ENCODE data around the gene TBP.
"Not testable (repeated sequence)": the region's sequence is repeated elsewhere in the genome, so short reads cannot be mapped to it uniquely, and the experiment has no call there.

TBP gene

GRCh38 chr6:170554013-170554795 lies at the start of gene TBP:
Gene TBP, plus strand, starts transcription at chr6:170554369. Its CDS starts 2,661 bp downstream, at chr6:170557030.
- peak; percentile 98 for DNase-seq

- no peak for DNase-seq
Measured at GRCh38 chr6:170504479-170504878, 49.7 kb upstream of the TBP start.

GRCh38 chr6:170505306-170505705 lies 48.9 kb upstream of the TBP start:
- no peak for DNase-seq

GRCh38 chr6:170506446-170506845 lies 47.7 kb upstream of the TBP start:
- DNase-seq = no peak

- not testable (repeated sequence) for DNase-seq
Measured at GRCh38 chr6:170507728-170508127, 46.4 kb upstream of the TBP start.

- DNase-seq = not testable (repeated sequence)
Measured at GRCh38 chr6:170508275-170508674, 45.9 kb upstream of the TBP start.

- DNase-seq = not testable (repeated sequence)
Measured at GRCh38 chr6:170508892-170509722, 45.1 kb upstream of the TBP start.

GRCh38 chr6:170509723-170510018 lies 44.5 kb upstream of the TBP start:
- DNase-seq = no peak

GRCh38 chr6:170510631-170511030 lies 43.5 kb upstream of the TBP start:
- no peak for DNase-seq

GRCh38 chr6:170512249-170512648 lies 41.9 kb upstream of the TBP start:
- no peak for DNase-seq

GRCh38 chr6:170514908-170515307 lies 39.3 kb upstream of the TBP start:
- no peak for DNase-seq

GRCh38 chr6:170516783-170517616 lies 37.2 kb upstream of the TBP start:
- peak; percentile 43 for DNase-seq

GRCh38 chr6:170522565-170523183 lies 31.5 kb upstream of the TBP start:
- DNase-seq = no peak

- no peak for DNase-seq
Measured at GRCh38 chr6:170523256-170524171, 30.7 kb upstream of the TBP start.

GRCh38 chr6:170524172-170524502 lies 30.0 kb upstream of the TBP start:
- DNase-seq = peak; percentile 52

- DNase-seq = no peak
Measured at GRCh38 chr6:170525795-170526194, 28.4 kb upstream of the TBP start.

- not testable (repeated sequence) for DNase-seq
Measured at GRCh38 chr6:170527995-170528394, 26.2 kb upstream of the TBP start.

GRCh38 chr6:170529839-170530469 lies 24.2 kb upstream of the TBP start:
- peak; percentile 73 for DNase-seq

- no peak for DNase-seq
Measured at GRCh38 chr6:170532867-170533488, 21.2 kb upstream of the TBP start.

- DNase-seq = no peak
Measured at GRCh38 chr6:170533792-170534191, 20.4 kb upstream of the TBP start.

GRCh38 chr6:170535004-170535403 lies 19.2 kb upstream of the TBP start:
- no peak for DNase-seq

All from left hindlimb (tissue), 1 donor.